T-helper 9 cell (primary cell): ENCODE results near the gene HTR6.

ENCODE experiments used
- DNase-seq: peaks from one replicate; pipeline ENCODE4 v3.0.0-alpha.2; 2020

The HTR6 gene

GRCh38 chr1:19689856-19690255 lies 25.2 kb downstream of the HTR6 start:
- no peak for DNase-seq

- DNase-seq: no peak
Measured at GRCh38 chr1:19690342-19690741, 25.7 kb downstream of the HTR6 start.

- no peak for DNase-seq
Measured at GRCh38 chr1:19694298-19694697, 29.6 kb downstream of the HTR6 start.

GRCh38 chr1:19695772-19696171 lies 31.1 kb downstream of the HTR6 start:
- DNase-seq: no peak

- DNase-seq: no peak
Measured at GRCh38 chr1:19696820-19697219, 32.1 kb downstream of the HTR6 start.

GRCh38 chr1:19698181-19698580 lies 33.5 kb downstream of the HTR6 start:
- no peak for DNase-seq

GRCh38 chr1:19700079-19700777 lies 35.6 kb downstream of the HTR6 start:
- DNase-seq: no peak

- DNase-seq: no peak
Measured at GRCh38 chr1:19703280-19703679, 38.6 kb downstream of the HTR6 start.

- DNase-seq: peak; percentile 62
Measured at GRCh38 chr1:19704247-19705113, 39.8 kb downstream of the HTR6 start.

- no peak for DNase-seq
Measured at GRCh38 chr1:19705464-19705863, 40.8 kb downstream of the HTR6 start.

- no peak for DNase-seq
Measured at GRCh38 chr1:19706136-19706535, 41.5 kb downstream of the HTR6 start.

GRCh38 chr1:19708567-19709110 lies 44.0 kb downstream of the HTR6 start:
- DNase-seq: no peak

- DNase-seq: no peak
Measured at GRCh38 chr1:19709260-19709793, 44.7 kb downstream of the HTR6 start.

GRCh38 chr1:19710825-19711611 lies 46.3 kb downstream of the HTR6 start:
- no peak for DNase-seq

GRCh38 chr1:19712928-19713327 lies 48.3 kb downstream of the HTR6 start:
- no peak for DNase-seq

- peak; percentile 72 for DNase-seq
Measured at GRCh38 chr1:19715334-19716203, 50.9 kb downstream of the HTR6 start.

GRCh38 chr1:19717467-19717866 lies 52.8 kb downstream of the HTR6 start:
- no peak for DNase-seq

- DNase-seq: no peak
Measured at GRCh38 chr1:19720174-19720573, 55.5 kb downstream of the HTR6 start.

- no peak for DNase-seq
Measured at GRCh38 chr1:19720973-19721372, 56.3 kb downstream of the HTR6 start.

GRCh38 chr1:19723874-19724273 lies 59.2 kb downstream of the HTR6 start:
- no peak for DNase-seq

- no peak for DNase-seq
Measured at GRCh38 chr1:19725606-19726005, 60.9 kb downstream of the HTR6 start.
